GM12892 (cell line): ENCODE measurements around the gene CLK4.

Experiments
- POLR2A ChIP-seq: IDR thresholded peaks from 2 replicates; pipeline ENCODE4 v1.6.1; 2011; ENCODE audit warnings: low read depth, low read length, control low read depth
- POLR2AphosphoS5 ChIP-seq: IDR thresholded peaks from 2 replicates; pipeline ENCODE4 v1.6.1; 2011; ENCODE audit warnings: low read depth, low read length, control low read depth
- TAF1 ChIP-seq: IDR thresholded peaks from 2 replicates; pipeline ENCODE4 v1.6.1; 2011; ENCODE audit warnings: low read depth, mild to moderate bottlenecking, control low read depth, low read length, borderline replicate concordance

GRCh38 chr5:178605788-178606187 lies 21.1 kb downstream of the CLK4 start:
- TF ChIP-seq POLR2A (no peak), POLR2AphosphoS5 (no peak), TAF1 (no peak)
